Small intestine (tissue), 16 donors: ENCODE data around the gene LIG1. TPM values are rescaled to one million over a fixed set of nuclear protein-coding genes. Genes with fewer than 3 reads are reported as not detected.

Experiments used
- DNase-seq, 2 donors: peaks; one replicate each; pipeline versions ENCODE4 v3.0.0 to v3.0.0-alpha.2; 2013
- FAIRE-seq: peaks from 2 replicates; lab custom pipeline; 2012; peaks lifted over from hg19 to GRCh38; lab: Jason Lieb, UNC
- H3K27ac ChIP-seq, 3 donors: one replicate each; pipeline ENCODE4 v1.5.1; 2013; ENCODE audit warnings: low read length in 2 of 3, mild to moderate bottlenecking in 2 of 3, control low read depth in 1 of 3, inconsistent platforms in 1 of 3, low read depth in 1 of 3, moderate library complexity in 1 of 3
- H3K27me3 ChIP-seq, 3 donors: one replicate each; pipeline ENCODE4 v1.6.1; 2013; ENCODE audit warnings: low read length in 3 of 3, inconsistent platforms in 1 of 3; ENCODE audit not compliant: control insufficient read depth in 3 of 3, insufficient read depth in 3 of 3
- H3K36me3 ChIP-seq, 3 donors: one replicate each; pipeline ENCODE4 v1.6.1; 2013; ENCODE audit warnings: low read length in 3 of 3, inconsistent platforms in 1 of 3, low read depth in 1 of 3, mild to moderate bottlenecking in 1 of 3, moderate library complexity in 1 of 3; ENCODE audit not compliant: control insufficient read depth in 3 of 3, insufficient read depth in 2 of 3
- H3K4me1 ChIP-seq, 3 donors: one replicate each; pipeline ENCODE4 v1.6.1; 2013; ENCODE audit warnings: low read length in 2 of 3, inconsistent platforms in 1 of 3, low read depth in 1 of 3, mild to moderate bottlenecking in 1 of 3, moderate library complexity in 1 of 3; ENCODE audit not compliant: control insufficient read depth in 3 of 3, insufficient read depth in 2 of 3
- H3K4me3 ChIP-seq, 3 donors: one replicate each; pipeline ENCODE4 v1.5.1; 2013; ENCODE audit warnings: low read length in 3 of 3, control low read depth in 1 of 3, inconsistent platforms in 1 of 3, low read depth in 1 of 3, mild to moderate bottlenecking in 1 of 3, moderate library complexity in 1 of 3
- H3K9me3 ChIP-seq, 2 donors: one replicate each; pipeline ENCODE4 v1.6.1; 2013; ENCODE audit warnings: low read depth in 1 of 2, low read length in 1 of 2; ENCODE audit not compliant: control insufficient read depth in 2 of 2, insufficient read depth in 1 of 2
- WGBS, 3 donors: extraction: QIAGEN DNeasy Blood & Tissue Kit; methylation state at CpG; one replicate each; pipeline ENCODE4 v1.1.7; 2013; 5-methylcytosine and 5-hydroxymethylcytosine counted together
- long read RNA-seq, 10 donors: transcript quantifications; one replicate each; lab custom pipeline, GENCODE V29; 2026
- polyA plus RNA-seq, 4 donors: library from polyadenylated mRNA; stranded (reverse) in 3 of 4; unstranded in 1 of 4; fragments of 200-250 nt in 3 of 4; fragments of 120-200 nt in 1 of 4; gene quantifications; one replicate each; pipeline versions ENCODE4 v1.2.1 to v1.2.3, GENCODE V29; 2013
- donor health status: healthy with polysubstance abuse.
- donor health status: control.
- donor health status: control.
- donor health status: Bipolar disorder and iron deficiency.
- donor health status: healthy.

LIG1 gene
- 10 to 100 TPM; 27.3 to 44.3 (median 33.3) TPM for polyA plus RNA-seq
- long read RNA-seq, donor 1, partial matches to known transcripts, result 0 of 6 reads
- long read RNA-seq, donor 1, other reads (novel, unspliced or antisense), result 0 of 6 reads
- long read RNA-seq, donor 2, result 0 reads
- long read RNA-seq, donor 3, result 0 reads
- long read RNA-seq, donor 4, result 0 reads
- long read RNA-seq, donor 5, partial matches to known transcripts, result 0 of 1 reads
- long read RNA-seq, donor 5, other reads (novel, unspliced or antisense), result 0 of 1 reads
- long read RNA-seq, donor 6, partial matches to known transcripts, result 0 of 3 reads
- long read RNA-seq, donor 6, other reads (novel, unspliced or antisense), result 0 of 3 reads
- long read RNA-seq, donor 7, partial matches to known transcripts, result 0 of 1 reads
- long read RNA-seq, donor 7, other reads (novel, unspliced or antisense), result 0 of 1 reads
- long read RNA-seq, donor 8, result 0 reads
- long read RNA-seq, donor 9, result 0 reads
- long read RNA-seq, donor 10, partial matches to known transcripts, result 0 of 2 reads
- long read RNA-seq, donor 10, other reads (novel, unspliced or antisense), result 0 of 2 reads

DNA sequence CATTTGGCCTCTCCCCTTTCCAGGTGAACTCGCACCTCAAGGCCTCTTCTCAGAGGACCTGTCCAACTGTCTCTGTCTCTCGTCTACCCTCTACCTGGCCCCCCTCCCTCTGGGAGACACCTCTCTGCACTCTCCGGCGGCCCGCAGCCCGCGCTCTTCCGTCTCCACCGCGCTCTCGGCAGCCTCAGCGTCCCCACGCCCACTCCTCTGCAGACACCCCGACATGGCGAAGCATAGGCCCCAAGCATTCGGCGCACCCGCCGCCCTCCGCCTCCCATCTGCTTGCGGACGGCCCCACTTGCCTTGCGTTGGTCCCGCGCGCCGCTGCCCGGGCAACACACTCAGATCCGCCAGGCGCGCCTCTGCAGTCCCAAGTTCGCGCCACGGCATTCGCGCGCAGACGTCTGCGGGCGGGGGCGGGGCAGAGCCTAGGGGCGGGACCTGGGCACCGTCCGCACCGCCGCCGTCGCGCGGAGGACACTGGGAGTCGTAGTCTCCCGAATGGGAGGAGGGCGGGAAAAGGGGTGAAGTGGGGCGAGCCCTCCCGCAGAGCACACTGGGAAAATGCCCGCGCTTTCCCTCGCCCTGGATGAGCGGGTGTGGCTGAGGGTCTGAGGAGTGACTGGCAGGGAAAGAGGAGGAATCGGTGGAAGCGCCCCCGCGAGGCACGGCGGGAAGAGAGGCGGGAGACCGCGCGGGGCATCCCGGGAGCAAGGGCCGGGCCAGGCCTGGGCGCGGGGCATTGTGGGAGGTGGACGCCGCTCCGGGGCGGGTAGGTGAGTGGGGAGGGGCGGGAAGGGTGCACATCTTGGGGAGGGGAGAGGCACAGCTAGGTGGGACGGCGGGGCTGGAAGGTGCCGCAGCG lies at the start of gene LIG1, which contains the start of gene ZSWIM9:
Gene LIG1, minus strand, starts transcription at position 406 of the 865 bp plus-strand sequence. CDS start 4,778 bp downstream, outside the sequence.
Gene ZSWIM9, plus strand, starts transcription at position 742 of the 865 bp plus-strand sequence. CDS start 1,123 bp downstream, outside the sequence.
- peaks cover 2 to 11% (median 4%) of the 10 kb centered on the region in 3 donors for H3K4me1 ChIP-seq
- peak; percentile 94 to 98 for DNase-seq
- H3K36me3 ChIP-seq, result peaks cover 0 to 22% (median 0%) of the 10 kb centered on the region in 3 donors
- no peaks in the 10 kb centered on the region for H3K9me3 ChIP-seq
- peak within 1 kb of the TSS; percentile 91 to 99 (median 93) for H3K27ac ChIP-seq
- WGBS, 3 donors, result 0 to 1% (median 1%) methylated on average over 59 to 82 of the region's 82 CpGs
- FAIRE-seq, result no peak
- no peaks in the 10 kb centered on the region for H3K27me3 ChIP-seq
- peak within 1 kb of the TSS; percentile 49 to 93 (median 73) for H3K4me3 ChIP-seq

DNA sequence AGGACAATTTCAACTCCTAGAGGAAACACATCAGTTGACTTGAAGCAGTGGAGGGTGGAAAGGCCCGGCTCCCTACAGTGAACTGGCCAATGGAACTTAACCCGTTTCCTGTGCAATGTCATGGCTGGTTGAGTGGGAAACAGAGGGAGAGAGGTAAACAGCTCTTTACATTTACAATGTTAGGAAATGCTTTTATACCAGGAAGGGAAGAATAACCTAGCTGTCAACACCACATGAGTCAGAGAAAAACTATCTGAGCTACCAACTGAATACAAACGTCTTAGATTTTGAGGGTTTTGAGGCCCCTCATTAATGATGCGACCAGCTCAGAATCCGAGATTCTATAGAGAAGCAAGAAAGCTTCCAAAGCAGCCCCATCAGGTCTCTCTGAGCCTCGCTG lies 48.9 kb upstream of the LIG1 start:
- Histone ChIP-seq H3K4me1 (no peaks in the 10 kb centered on the region), H3K4me3 (no peak overlapping the region), H3K27me3 (no peaks in the 10 kb centered on the region), H3K9me3 (no peaks in the 10 kb centered on the region), H3K27ac (no peak overlapping the region), H3K36me3 (peaks cover 0 to 12% (median 0%) of the 10 kb centered on the region in 3 donors)
- FAIRE-seq (no peak), DNase-seq (no peak)
- 89 to 96% (median 94%) methylated on average over 6 of the region's 6 CpGs for WGBS, 3 donors

DNA sequence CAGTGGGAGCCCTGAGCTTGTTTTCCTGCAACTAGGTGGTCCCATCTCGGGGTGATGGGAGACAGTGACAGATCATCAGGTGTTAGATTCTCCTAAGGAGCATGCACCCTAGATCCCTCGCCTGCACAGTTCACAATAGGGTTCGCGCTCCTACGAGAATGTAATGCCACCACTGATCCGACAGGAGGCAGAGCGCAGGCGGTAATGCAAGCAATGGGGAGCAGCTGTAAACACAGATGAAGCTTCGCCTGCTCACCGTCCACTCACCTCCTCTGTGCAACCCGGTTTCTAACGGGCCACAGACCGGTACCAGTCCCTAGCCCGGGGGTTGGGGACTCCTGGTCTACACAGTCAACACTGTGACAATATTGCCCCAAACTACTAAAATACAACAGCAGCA lies 46.8 kb upstream of the LIG1 start:
- Histone ChIP-seq H3K9me3 (no peaks in the 10 kb centered on the region), H3K4me3 (no peak overlapping the region), H3K27ac (no peak overlapping the region), H3K27me3 (no peaks in the 10 kb centered on the region), H3K4me1 (no peaks in the 10 kb centered on the region), H3K36me3 (peaks cover 0 to 12% (median 4%) of the 10 kb centered on the region in 3 donors)
- no peak for DNase-seq
- FAIRE-seq, result no peak
- WGBS, 3 donors, result 86 to 94% (median 88%) methylated on average over 14 of the region's 14 CpGs

DNA sequence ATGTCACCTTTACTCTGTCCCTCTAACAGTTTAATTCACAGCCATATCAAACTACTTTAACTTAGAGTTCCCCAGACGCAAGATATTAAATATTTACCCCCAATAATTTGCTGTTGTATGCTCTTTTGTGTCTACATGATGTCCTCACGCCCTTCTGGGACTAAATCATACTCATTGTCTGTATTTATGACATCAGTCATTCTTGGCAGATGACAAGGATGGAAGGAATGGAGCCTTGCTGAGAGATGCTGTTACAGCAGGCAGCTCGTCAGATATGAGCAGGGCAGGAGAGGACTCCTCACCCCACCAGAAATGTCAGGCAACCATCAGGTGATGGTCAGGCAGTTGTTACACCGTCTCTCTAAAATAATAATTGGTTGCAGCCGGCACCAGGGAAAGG lies 43.8 kb upstream of the LIG1 start:
- no peaks in the 10 kb centered on the region for H3K27me3 ChIP-seq
- FAIRE-seq (no peak), DNase-seq (no peak)
- H3K27ac ChIP-seq, result no peak overlapping the region
- H3K36me3 ChIP-seq, result peaks cover 0 to 16% (median 4%) of the 10 kb centered on the region in 3 donors
- no peak overlapping the region for H3K4me3 ChIP-seq
- H3K9me3 ChIP-seq, result no peaks in the 10 kb centered on the region
- H3K4me1 ChIP-seq, result no peaks in the 10 kb centered on the region
- WGBS, 3 donors, result 68 to 88% (median 75%) methylated on average over 5 of the region's 5 CpGs

DNA sequence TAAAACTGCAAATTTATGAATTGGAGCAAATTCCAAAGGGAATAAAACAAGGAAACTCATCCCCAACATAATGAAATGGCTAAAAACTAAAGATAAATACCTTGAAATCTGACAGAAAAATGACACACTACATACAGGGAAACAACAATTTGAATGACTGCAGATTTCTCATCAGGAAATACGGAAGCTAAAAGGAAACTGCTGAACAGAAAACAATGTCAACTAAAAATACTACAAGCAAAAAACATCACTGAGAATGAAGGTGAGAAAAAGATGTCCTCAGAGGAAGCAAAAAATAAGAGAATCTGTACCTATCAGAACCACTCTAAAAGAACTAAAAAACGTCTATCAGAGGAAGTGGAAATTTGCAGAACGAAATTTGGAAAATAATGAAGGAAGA lies 39.9 kb upstream of the LIG1 start:
- H3K4me3 ChIP-seq, result no peak overlapping the region
- WGBS, 3 donors, result 76 to 90% (median 84%) methylated on average over 3 of the region's 3 CpGs

DNA sequence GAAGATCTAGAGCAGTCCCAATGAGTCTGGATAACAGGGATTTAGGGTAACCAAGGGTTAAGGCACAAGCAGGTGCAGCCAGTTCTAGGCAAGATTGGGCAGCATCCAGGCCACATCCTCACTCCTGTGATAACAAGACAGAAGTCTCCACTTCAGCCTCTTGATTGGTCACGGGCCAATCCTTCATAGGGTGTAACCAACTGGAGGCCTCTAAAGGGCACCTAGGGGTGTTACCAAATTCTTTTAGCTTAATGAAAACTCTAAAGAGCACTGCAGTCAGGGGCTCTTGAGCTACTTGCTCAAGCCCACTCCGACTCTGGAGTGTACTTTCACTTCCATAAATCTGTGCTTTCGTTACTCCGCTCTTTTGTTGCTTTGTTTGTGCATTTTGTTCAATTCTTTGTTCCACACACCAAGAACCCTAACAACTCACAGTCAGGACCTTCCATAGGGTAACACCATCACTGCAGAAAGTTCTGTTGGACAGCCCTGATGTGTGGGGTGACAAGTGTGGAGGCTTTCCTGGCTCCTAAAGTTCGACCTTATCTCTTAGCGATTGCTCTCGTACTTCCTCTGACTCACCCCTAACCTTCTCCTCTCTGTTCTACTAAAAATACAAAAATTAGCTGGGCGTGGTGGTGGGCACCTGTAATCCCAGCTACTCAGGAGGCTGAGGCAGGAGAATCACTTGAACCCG lies 36.4 kb upstream of the LIG1 start:
- Histone ChIP-seq H3K9me3 (no peaks in the 10 kb centered on the region), H3K4me3 (no peak overlapping the region), H3K27ac (no peak overlapping the region), H3K36me3 (peaks cover 0 to under 1% (median 0%) of the 10 kb centered on the region in 3 donors), H3K4me1 (peaks cover 0 to 8% (median 0%) of the 10 kb centered on the region in 3 donors), H3K27me3 (no peaks in the 10 kb centered on the region)
- FAIRE-seq (no peak), DNase-seq (no peak)
- WGBS, 3 donors, result 77 to 82% (median 80%) methylated on average over 9 of the region's 9 CpGs

More for the DNA sequence above, 39.9 kb upstream of the LIG1 start:
- Histone ChIP-seq H3K27me3 (no peaks in the 10 kb centered on the region), H3K27ac (no peak overlapping the region), H3K36me3 (peaks cover 0 to 4% (median 4%) of the 10 kb centered on the region in 3 donors), H3K4me1 (peaks cover 0 to under 1% (median 0%) of the 10 kb centered on the region in 3 donors), H3K9me3 (no peaks in the 10 kb centered on the region)
- DNase-seq, result no peak
- FAIRE-seq, result no peak

DNA sequence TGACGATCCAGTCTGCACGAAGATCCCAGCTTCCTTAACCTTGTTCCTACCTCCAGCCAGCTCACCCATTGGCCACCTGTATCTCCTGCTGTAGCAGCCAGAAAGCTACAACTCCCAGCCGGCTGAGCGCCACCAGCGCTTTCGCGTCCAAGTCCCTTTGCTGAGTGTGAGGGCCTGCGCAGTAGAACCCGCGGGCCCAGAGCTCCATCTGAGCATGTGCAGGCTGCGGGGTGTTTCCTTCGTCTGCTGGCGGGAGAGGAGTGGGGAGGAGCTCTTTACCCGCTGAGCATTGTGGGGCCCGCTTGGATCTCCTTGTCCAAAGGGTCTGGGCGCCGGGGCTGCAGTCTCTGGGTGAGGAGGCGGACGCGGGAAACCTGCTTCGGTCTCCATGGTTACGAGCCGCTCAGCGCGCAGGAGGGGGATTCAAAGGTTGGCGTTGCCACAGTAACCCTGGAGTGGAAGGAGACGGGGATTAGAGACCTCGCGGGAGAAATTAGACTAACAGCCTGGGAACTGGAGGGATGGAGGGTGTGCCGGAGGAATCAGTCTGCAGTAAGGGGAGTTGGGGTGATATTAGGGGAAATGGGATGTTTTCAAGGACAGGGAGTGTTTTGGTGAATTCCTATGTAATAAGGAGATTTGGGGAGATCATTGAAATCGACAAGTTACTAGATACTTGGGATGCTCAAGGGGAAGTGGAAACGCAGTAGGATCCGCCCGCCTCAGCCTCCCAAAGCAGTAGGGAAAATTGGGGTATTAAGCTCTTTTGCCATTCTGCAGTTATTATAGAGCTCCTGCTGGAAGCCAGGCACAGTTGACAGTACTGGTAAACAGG lies 33.9 kb upstream of the LIG1 start:
- peak; percentile 61 for FAIRE-seq
- peaks cover 0 to 8% (median 0%) of the 10 kb centered on the region in 3 donors for H3K4me1 ChIP-seq

More for the DNA sequence above, 33.9 kb upstream of the LIG1 start:
- H3K27me3 ChIP-seq, result no peaks in the 10 kb centered on the region
- DNase-seq, result peak; percentile 97 to 99
- peak overlapping the region; percentile 16 to 79 (median 73) for H3K27ac ChIP-seq
- 0 to 1% (median 0%) methylated on average over 34 of the region's 34 CpGs for WGBS, 3 donors
- no peaks in the 10 kb centered on the region for H3K9me3 ChIP-seq
- H3K4me3 ChIP-seq, result peak overlapping the region; percentile 52 to 84 (median 69)
- H3K36me3 ChIP-seq, result no peaks in the 10 kb centered on the region
